ENCODE measurements around the gene BPIFA1. TPM values are rescaled to one million over a fixed set of nuclear protein-coding genes. Genes with fewer than 3 reads are reported as not detected.

BPIFA1 gene
- total and polyA plus RNA-seq, 12 donors: not detected

GRCh38 chr20:33285861-33286495, 50.2 kb downstream of the BPIFA1 start:
- intact Hi-C loops (cut with DNase I): no loop called here
- DNase-seq (no peak), ATAC-seq (no peak)
- peaks cover 0 to 84% (median 44%) of the 10 kb centered on the region in 7 donors for H3K27me3 ChIP-seq
- H3K9me3 ChIP-seq: no peaks in the 10 kb centered on the region
- no peak overlapping the region for H3K27ac ChIP-seq
- no peaks in the 10 kb centered on the region for H3K4me1 ChIP-seq
- H3K36me3 ChIP-seq: no peaks in the 10 kb centered on the region
- 64 to 65% methylated on average over 10 of the region's 10 CpGs for WGBS, 2 donors
- TF ChIP-seq CTCF (IDR thresholded peaks at IDR 0.05): no peak
- H3K4me3 ChIP-seq: no peak overlapping the region

GRCh38 chr20:33287884-33288283, 52.1 kb downstream of the BPIFA1 start:
- no peak for DNase-seq
- intact Hi-C loops (cut with DNase I): no loop called here

GRCh38 chr20:33290852-33291251, 55.1 kb downstream of the BPIFA1 start:
- Histone ChIP-seq H3K4me1 (no peaks in the 10 kb centered on the region), H3K9me3 (no peaks in the 10 kb centered on the region), H3K4me3 (no peak overlapping the region), H3K27me3 (peaks cover 0 to 77% (median 32%) of the 10 kb centered on the region in 7 donors), H3K27ac (no peak overlapping the region), H3K36me3 (no peaks in the 10 kb centered on the region)
- ATAC-seq (no peak), DNase-seq (no peak)
- WGBS, 2 donors: 93 to 94% methylated on average over 13 of the region's 13 CpGs
- no peak for TF ChIP-seq CTCF (IDR thresholded peaks at IDR 0.05)
- intact Hi-C loops (cut with DNase I): loop anchor here in 8 of 10 donors (2.0 to 10.0 kb wide), 5 partner anchors 196 to 496 kb away; no protein-coding TSS in a partner anchor

More at GRCh38 chr20:33287884-33288283, 52.1 kb downstream of the BPIFA1 start:
- ATAC-seq: no peak
- TF ChIP-seq CTCF (IDR thresholded peaks at IDR 0.05): no peak
- H3K36me3 ChIP-seq: no peaks in the 10 kb centered on the region
- H3K4me3 ChIP-seq: no peak overlapping the region
- H3K4me1 ChIP-seq: no peaks in the 10 kb centered on the region
- peaks cover 0 to 91% (median 38%) of the 10 kb centered on the region in 7 donors for H3K27me3 ChIP-seq
- H3K9me3 ChIP-seq: no peaks in the 10 kb centered on the region
- no peak overlapping the region for H3K27ac ChIP-seq

GRCh38 chr20:33291416-33291815, 55.6 kb downstream of the BPIFA1 start:
- DNase-seq (no peak), ATAC-seq (no peak)
- H3K36me3 ChIP-seq: no peaks in the 10 kb centered on the region
- H3K9me3 ChIP-seq: no peaks in the 10 kb centered on the region
- peaks cover 0 to 72% (median 32%) of the 10 kb centered on the region in 7 donors for H3K27me3 ChIP-seq
- WGBS, 2 donors: 76 to 80% methylated on average over 8 of the region's 8 CpGs
- no peaks in the 10 kb centered on the region for H3K4me1 ChIP-seq
- no peak for TF ChIP-seq CTCF (IDR thresholded peaks at IDR 0.05)
- intact Hi-C loops (cut with DNase I): loop anchor here in 8 of 10 donors (2.0 to 10.0 kb wide), 5 partner anchors 197 to 497 kb away; no protein-coding TSS in a partner anchor
- no peak overlapping the region for H3K4me3 ChIP-seq
- H3K27ac ChIP-seq: no peak overlapping the region
